H1 (cell line): Measurements from ENCODE around the gene ELOVL4. TPM values are rescaled to one million over a fixed set of nuclear protein-coding genes. Genes with fewer than 3 reads are reported as not detected.

Experiments used
- FOSL1 ChIP-seq: IDR thresholded peaks from 2 replicates; pipeline ENCODE4 v1.6.1; 2011; ENCODE audit warnings: mild to moderate bottlenecking, low read depth, low read length, moderate library complexity; ENCODE audit not compliant: insufficient read depth
- MAX ChIP-seq: IDR thresholded peaks from 2 replicates; pipeline ENCODE4 v1.6.1; 2012; ENCODE audit warnings: inconsistent platforms
- PHF8 ChIP-seq: fragments of 200-600 bp; sonication (generic); conservative IDR thresholded peaks from 2 replicates; pipeline ENCODE4 v1.7.1; 2012; ENCODE audit warnings: low read depth, mild to moderate bottlenecking, inconsistent platforms, low read length, moderate library complexity
- RAD21 ChIP-seq, 2 experiments: IDR thresholded peaks in 1 of 2; conservative IDR thresholded peaks in 1 of 2; 2 replicates each; pipeline ENCODE4 v1.6.1; 2011; ENCODE audit warnings: low read depth in 2 of 2, low read length in 2 of 2, improper control_type of control experiment in 1 of 2, inconsistent platforms in 1 of 2, mild to moderate bottlenecking in 1 of 2, moderate library complexity in 1 of 2
- polyA plus RNA-seq, 7 experiments: library from polyadenylated mRNA; depleted of rRNA in 3 of 7; stranded (reverse) in 5 of 7; unstranded in 2 of 7; fragments of >200 nt in 5 of 7; fragments of 200-250 nt in 2 of 7; gene quantifications; 1 replicate in 5 of 7; 2 replicates in 1 of 7; 4 replicates in 1 of 7; pipeline versions ENCODE4 v1.2.1 to v1.2.3, GENCODE V29; 2011 to 2013; ENCODE audit warnings: missing spikeins in 2 of 7, mixed read lengths in 2 of 7
- total RNA-seq: library from RNA; stranded (reverse); fragmentation: NEBNext Ultra II Directional; extraction: Animal tissue kit (Norgen Biotek cat#: 25700); gene quantifications from 2 replicates; pipeline ENCODE4 v1.2.1, GENCODE V29; 2021

ELOVL4 gene
- total and polyA plus RNA-seq, 2 of the 8 experiments (the other 6 are each of a cell fraction or from before 2014, with no cell fraction given): 2.0 to 15.0 TPM

- TF ChIP-seq MAX: no peak
- no peak for TF ChIP-seq RAD21 (IDR thresholded peaks at IDR 0.05 in 1 of 2, conservative IDR thresholded peaks at IDR 0.05 in 1 of 2; ENCODE audit: low read depth in 2 of 2, low read length in 2 of 2)
- no peak for TF ChIP-seq FOSL1
- no peak for TF ChIP-seq PHF8
These were observed 51.8 kb downstream of the ELOVL4 start (continued) for GRCh38 chr6:79895382-79896074.
